GM12874 (cell line): Measurements from ENCODE around the gene SPRR1A.

Experiments
- CTCF ChIP-seq: IDR thresholded peaks from 2 replicates; pipeline ENCODE4 v1.5.1; 2011; ENCODE audit warnings: low read depth, mild to moderate bottlenecking, control low read depth, low read length, moderate library complexity; ENCODE audit not compliant: insufficient read depth

The SPRR1A gene

DNA sequence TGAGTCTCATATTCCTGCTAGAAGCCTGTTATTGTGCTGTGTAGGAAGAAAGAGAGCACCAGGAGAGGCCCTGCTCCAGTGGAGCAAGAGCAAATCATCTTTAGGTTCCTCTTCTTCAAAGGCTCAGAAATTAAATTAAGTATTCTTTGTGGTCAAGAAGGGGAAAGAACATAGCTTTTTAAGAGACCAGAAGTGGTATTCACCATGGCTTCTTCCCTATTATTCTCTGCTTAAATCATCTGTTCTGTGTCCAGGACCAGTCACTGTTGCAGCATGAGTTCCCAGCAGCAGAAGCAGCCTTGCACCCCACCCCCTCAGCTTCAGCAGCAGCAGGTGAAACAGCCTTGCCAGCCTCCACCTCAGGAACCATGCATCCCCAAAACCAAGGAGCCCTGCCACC lies 48.2 kb downstream of the SPRR1A start:
- TF ChIP-seq CTCF: no peak

DNA sequence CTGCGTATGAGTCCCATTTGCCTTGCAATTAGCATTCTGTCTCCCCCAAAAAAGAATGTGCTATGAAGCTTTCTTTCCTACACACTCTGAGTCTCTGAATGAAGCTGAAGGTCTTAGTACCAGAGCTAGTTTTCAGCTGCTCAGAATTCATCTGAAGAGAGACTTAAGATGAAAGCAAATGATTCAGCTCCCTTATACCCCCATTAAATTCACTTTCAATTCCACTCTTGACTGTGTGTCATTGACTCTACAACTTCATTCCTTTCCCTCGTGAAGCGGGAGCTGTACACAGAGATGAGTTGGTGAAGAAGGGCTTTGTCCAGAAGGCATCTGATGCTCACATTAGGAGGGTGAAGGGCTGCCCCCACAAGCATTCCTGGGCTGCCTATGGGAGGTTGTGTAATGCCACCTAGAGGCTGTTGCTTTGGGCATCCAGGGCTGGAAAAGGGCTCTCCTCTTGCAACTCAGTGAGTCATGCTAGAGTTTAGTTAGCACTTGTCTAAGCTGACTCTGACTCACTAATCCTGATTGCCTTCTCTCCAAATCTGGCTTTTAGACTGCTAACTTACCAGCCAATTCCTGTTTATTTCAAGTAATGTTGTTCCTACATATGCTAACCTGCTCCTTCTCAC lies 48.9 kb downstream of the SPRR1A start:
- TF ChIP-seq CTCF: no peak

- TF ChIP-seq CTCF: no peak
Observed at GRCh38 chr1:153035211-153035610, 51.3 kb downstream of the SPRR1A start.
